DMS53 (cell line): ENCODE data around the gene VWCE.
A peak's percentile ranks its signal among the peaks of the same experiment; 100 is the strongest.

Experiments used
- DNase-seq: peaks from one replicate; lab custom pipeline; 2025; lab: John Stamatoyannopoulos, UW

The VWCE gene

GRCh38 chr11:61294717-61295595, at the start of gene VWCE:
Gene VWCE, minus strand, starts transcription at chr11:61295316. Its CDS starts 279 bp downstream, at chr11:61295037.
- peak; percentile 91 for DNase-seq

GRCh38 chr11:61343792-61344745, 49.0 kb upstream of the VWCE start:
- no peak for DNase-seq

GRCh38 chr11:61342207-61342803, 47.2 kb upstream of the VWCE start:
- no peak for DNase-seq

- no peak for DNase-seq
These were observed 46.6 kb upstream of the VWCE start for GRCh38 chr11:61341706-61342105.

GRCh38 chr11:61340979-61341378, 45.9 kb upstream of the VWCE start:
- DNase-seq: no peak

GRCh38 chr11:61339490-61339878, 44.4 kb upstream of the VWCE start:
- DNase-seq: no peak

GRCh38 chr11:61338783-61339489, 43.8 kb upstream of the VWCE start:
- no peak for DNase-seq

GRCh38 chr11:61337706-61338470, 42.8 kb upstream of the VWCE start:
- DNase-seq: no peak

GRCh38 chr11:61336171-61336935, 41.2 kb upstream of the VWCE start:
- peak; percentile 93 for DNase-seq

- no peak for DNase-seq
These were observed 40.2 kb upstream of the VWCE start for GRCh38 chr11:61335355-61335710.

- DNase-seq: peak; percentile 22
These were observed 39.6 kb upstream of the VWCE start for GRCh38 chr11:61334434-61335354.

- no peak for DNase-seq
These were observed 38.7 kb upstream of the VWCE start for GRCh38 chr11:61333550-61334433.

- peak; percentile 98 for DNase-seq
These were observed 37.9 kb upstream of the VWCE start, which contains the start of the genes DDB1 and TKFC for GRCh38 chr11:61332797-61333549. Gene DDB1, minus strand, starts transcription at chr11:61333105. Its CDS starts 137 bp downstream, at chr11:61332968. Gene TKFC, plus strand, starts transcription at chr11:61333228. Its CDS starts 1,501 bp downstream, at chr11:61334729.

- DNase-seq: peak; percentile 49
These were observed 37.2 kb upstream of the VWCE start for GRCh38 chr11:61332281-61332796.

- no peak for DNase-seq
These were observed 36.5 kb upstream of the VWCE start for GRCh38 chr11:61331651-61332050.

- DNase-seq: no peak
These were observed 34.8 kb upstream of the VWCE start for GRCh38 chr11:61329871-61330270.

GRCh38 chr11:61328351-61328750, 33.2 kb upstream of the VWCE start:
- no peak for DNase-seq
